MCF 10A (cell line): ENCODE data around the gene STARD13. TPM values are rescaled to one million over a fixed set of nuclear protein-coding genes. Genes with fewer than 3 reads are reported as not detected.

Experiments
- BruUV-seq: library from RNA; stranded (reverse); fragments of 400-500 nt; replicated peaks from 2 replicates; lab custom pipeline; 2021; lab: Mats Ljungman, UMichigan
- CTCF ChIA-PET: fragments of 300-600 bp; sonication (Branson Sonifier 250); formaldehyde crosslinking; extraction: SDS; loops from one replicate; lab custom pipeline; 2021; ENCODE audit warnings: antibody characterized with exemption, inconsistent platforms; lab: Yijun Ruan, JAX
- POLR2A ChIA-PET: fragments of 300-600, 350-650 bp; sonication (Branson Sonifier 250); formaldehyde crosslinking; extraction: SDS; loops from one replicate; lab custom pipeline; 2020; ENCODE audit warnings: antibody characterized with exemption, inconsistent platforms; lab: Yijun Ruan, JAX
- DNase-seq: peaks from one replicate; pipeline ENCODE4 v3.0.0-alpha.2; 2018; ENCODE audit not compliant: unreplicated experiment
- H3K27ac Mint-ChIP-seq: one replicate; pipeline ENCODE4 v1.8.0; 2022; ENCODE audit warnings: mild to moderate bottlenecking, low read depth, mixed read lengths; ENCODE audit not compliant: unreplicated experiment
- H3K27me3 Mint-ChIP-seq: one replicate; pipeline ENCODE4 v1.8.0; 2022; ENCODE audit warnings: mixed read lengths; ENCODE audit not compliant: insufficient read depth, unreplicated experiment
- H3K36me3 Mint-ChIP-seq: one replicate; pipeline ENCODE4 v1.8.0; 2022; ENCODE audit warnings: mild to moderate bottlenecking, moderate library complexity, mixed read lengths; ENCODE audit not compliant: insufficient read depth, unreplicated experiment
- H3K4me1 Mint-ChIP-seq: one replicate; pipeline ENCODE4 v1.8.0; 2022; ENCODE audit warnings: mixed read lengths; ENCODE audit not compliant: insufficient read depth, unreplicated experiment
- H3K4me3 Mint-ChIP-seq: one replicate; pipeline ENCODE4 v1.8.0; 2022; ENCODE audit warnings: mild to moderate bottlenecking, moderate library complexity, mixed read lengths; ENCODE audit not compliant: unreplicated experiment
- H3K9me3 Mint-ChIP-seq: one replicate; pipeline ENCODE4 v1.8.0; 2022; ENCODE audit warnings: mixed read lengths; ENCODE audit not compliant: unreplicated experiment
- intact Hi-C: fragments of 100-400 bp; cut with micrococcal nuclease; formaldehyde crosslinking; loops from 2 replicates; pipeline ENCODE4 v1.14.1; 2022
- total RNA-seq: library from RNA; stranded (reverse); gene quantifications from 2 replicates; pipeline ENCODE4 v1.2.3, GENCODE V29; 2022
- TF ChIP-seq, protein P1 (sequence below): fragments of 200-600 bp; IDR thresholded peaks from one replicate; pipeline ENCODE4 v1.8.0; 2022; ENCODE audit warnings: antibody characterized with exemption, mild to moderate bottlenecking; ENCODE audit not compliant: unreplicated experiment

STARD13 gene
- total RNA-seq, 1 experiment from 2014 or later, result 31.9 TPM

DNA sequence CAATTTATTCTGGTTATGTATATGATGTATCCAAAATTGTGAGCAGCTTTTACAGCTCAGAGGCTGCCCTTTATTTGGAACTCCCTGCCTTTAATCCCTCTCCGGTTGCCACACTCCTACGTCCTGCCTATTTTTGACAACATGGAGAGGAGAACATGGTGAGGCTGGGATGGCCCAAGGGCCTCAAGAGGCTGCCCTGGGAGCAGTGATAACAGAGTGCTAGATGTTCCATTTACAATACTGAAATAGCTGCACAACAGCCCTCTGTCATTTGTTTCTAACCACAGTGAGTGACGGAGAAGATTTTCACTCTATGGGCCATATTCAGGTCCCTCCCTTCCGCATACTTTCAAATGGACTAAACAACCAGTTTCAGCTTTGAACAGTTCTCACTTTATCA is 33.4 kb downstream of the STARD13 start:
- Mint-ChIP-seq H3K4me3 (no peak overlapping the region), H3K4me1 (peaks cover 36% of the 10 kb centered on the region), H3K9me3 (no peaks in the 10 kb centered on the region), H3K27ac (peak overlapping the region; percentile 76), H3K27me3 (no peaks in the 10 kb centered on the region), H3K36me3 (peaks cover 39% of the 10 kb centered on the region)
- DNase-seq, result no peak
- no TSS peak for BruUV-seq
- CTCF ChIA-PET, result interaction anchor here (0.5 to 1.4 kb wide), 5 partner anchors 9 to 384 kb away, joined by 3 to 5 read pairs (median 3); no protein-coding TSS in a partner anchor
- intact Hi-C loops, result no loop called here
- TF ChIP-seq, protein P1, sequence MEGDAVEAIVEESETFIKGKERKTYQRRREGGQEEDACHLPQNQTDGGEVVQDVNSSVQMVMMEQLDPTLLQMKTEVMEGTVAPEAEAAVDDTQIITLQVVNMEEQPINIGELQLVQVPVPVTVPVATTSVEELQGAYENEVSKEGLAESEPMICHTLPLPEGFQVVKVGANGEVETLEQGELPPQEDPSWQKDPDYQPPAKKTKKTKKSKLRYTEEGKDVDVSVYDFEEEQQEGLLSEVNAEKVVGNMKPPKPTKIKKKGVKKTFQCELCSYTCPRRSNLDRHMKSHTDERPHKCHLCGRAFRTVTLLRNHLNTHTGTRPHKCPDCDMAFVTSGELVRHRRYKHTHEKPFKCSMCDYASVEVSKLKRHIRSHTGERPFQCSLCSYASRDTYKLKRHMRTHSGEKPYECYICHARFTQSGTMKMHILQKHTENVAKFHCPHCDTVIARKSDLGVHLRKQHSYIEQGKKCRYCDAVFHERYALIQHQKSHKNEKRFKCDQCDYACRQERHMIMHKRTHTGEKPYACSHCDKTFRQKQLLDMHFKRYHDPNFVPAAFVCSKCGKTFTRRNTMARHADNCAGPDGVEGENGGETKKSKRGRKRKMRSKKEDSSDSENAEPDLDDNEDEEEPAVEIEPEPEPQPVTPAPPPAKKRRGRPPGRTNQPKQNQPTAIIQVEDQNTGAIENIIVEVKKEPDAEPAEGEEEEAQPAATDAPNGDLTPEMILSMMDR, result no peak
- POLR2A ChIA-PET, result interaction anchor here (1.1 to 2.2 kb wide), 8 partner anchors 9 to 44 kb away, joined by 3 to 15 read pairs (median 6); partner anchors contain the start of gene STARD13

DNA sequence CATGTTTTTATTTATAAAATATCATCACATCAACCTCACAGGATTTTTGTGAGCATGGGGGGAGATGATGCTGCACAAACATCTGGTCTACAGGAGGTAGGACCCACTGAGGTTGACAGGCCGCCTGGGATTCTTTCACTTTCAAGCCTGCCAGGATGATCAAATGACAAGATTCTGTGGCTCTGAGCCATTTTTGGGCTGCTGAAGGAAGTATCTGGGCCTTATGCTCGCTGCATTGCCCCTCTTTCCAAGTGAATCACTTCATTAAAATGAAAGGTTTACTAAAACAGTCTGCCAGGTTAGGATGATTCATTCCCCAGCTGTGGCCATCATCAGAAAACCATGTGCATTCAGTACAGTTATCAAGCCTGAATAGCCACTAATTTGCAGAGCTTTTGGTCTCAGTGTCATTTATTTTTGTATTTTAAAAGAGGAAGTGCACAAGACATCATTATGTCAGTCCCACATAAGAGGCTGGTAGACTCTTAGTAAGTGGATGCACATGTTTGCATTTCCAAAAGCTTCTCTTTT is 34.4 kb downstream of the STARD13 start:
- Mint-ChIP-seq H3K4me3 (no peak overlapping the region), H3K9me3 (no peaks in the 10 kb centered on the region), H3K36me3 (peaks cover 40% of the 10 kb centered on the region), H3K27ac (peak overlapping the region; percentile 76), H3K4me1 (peaks cover 43% of the 10 kb centered on the region), H3K27me3 (no peaks in the 10 kb centered on the region)
- intact Hi-C loops, result no loop called here
- POLR2A ChIA-PET, result interaction anchor here (0.6 to 2.2 kb wide), 13 partner anchors 10 to 513 kb away, joined by 3 to 15 read pairs (median 4); partner anchors contain the start of gene STARD13
- DNase-seq, result peak; percentile 88
- TF ChIP-seq, protein P1, result no peak
- CTCF ChIA-PET, result interaction anchor here (0.5 to 1.6 kb wide), 7 partner anchors 9 to 385 kb away, joined by 3 to 5 read pairs (median 4); no protein-coding TSS in a partner anchor
- no TSS peak for BruUV-seq

DNA sequence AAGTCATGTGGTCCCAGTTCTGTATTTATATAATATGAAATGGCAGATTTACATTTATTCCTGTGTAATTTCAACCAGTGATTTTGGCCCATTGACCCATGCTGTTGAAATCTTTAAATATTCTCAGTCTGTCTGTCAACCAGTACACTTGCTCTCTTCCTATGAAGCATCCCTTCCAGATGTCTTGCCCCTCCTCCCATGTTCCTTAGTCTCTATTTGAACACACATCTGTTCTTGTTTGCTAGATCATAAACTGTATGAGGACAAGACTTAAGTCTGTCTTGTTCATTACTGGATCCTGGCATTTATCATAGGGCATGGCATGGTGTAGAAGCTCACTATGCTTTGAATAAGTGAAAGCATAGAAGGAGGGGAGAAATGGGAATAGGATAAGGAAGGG is 34.9 kb downstream of the STARD13 start:
- intact Hi-C loops, result no loop called here

DNA sequence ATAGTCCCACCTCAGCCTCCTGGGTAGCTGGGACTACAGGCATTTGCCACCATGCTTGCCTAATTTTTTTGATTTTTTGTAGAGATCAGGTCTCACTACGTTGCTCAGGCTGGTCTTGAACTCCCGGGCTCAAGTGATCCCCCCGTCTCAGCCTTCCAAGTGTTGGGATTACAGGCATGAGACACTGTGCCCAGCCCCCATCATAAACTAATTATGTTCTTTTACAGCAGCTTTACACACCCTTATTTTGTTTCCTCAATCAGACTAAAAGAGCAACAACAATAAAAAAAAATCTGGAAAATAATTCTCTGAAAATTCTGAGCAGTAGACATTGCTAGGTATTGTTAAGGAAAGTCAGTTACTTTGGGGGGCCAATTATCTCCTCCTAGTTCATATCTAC is 35.7 kb downstream of the STARD13 start:
- CTCF ChIA-PET, result no interaction called here
- H3K27ac Mint-ChIP-seq, result peak overlapping the region; percentile 50

More for the DNA sequence above, 34.9 kb downstream of the STARD13 start:
- Mint-ChIP-seq H3K4me1 (peaks cover 43% of the 10 kb centered on the region), H3K27me3 (no peaks in the 10 kb centered on the region), H3K27ac (peak overlapping the region; percentile 50), H3K36me3 (peaks cover 42% of the 10 kb centered on the region), H3K4me3 (no peak overlapping the region), H3K9me3 (no peaks in the 10 kb centered on the region)
- CTCF ChIA-PET, result interaction anchor here (1.3 to 1.6 kb wide), 2 partner anchors 15 to 20 kb away, joined by 4 read pairs; no protein-coding TSS in a partner anchor
- TF ChIP-seq, protein P1, result no peak
- no peak for DNase-seq
- no TSS peak for BruUV-seq
- POLR2A ChIA-PET, result interaction anchor here (1.0 to 2.2 kb wide), 5 partner anchors 10 to 34 kb away, joined by 5 to 15 read pairs (median 7); partner anchors contain the start of gene STARD13

More for the DNA sequence above, 35.7 kb downstream of the STARD13 start:
- Mint-ChIP-seq H3K4me1 (peaks cover 37% of the 10 kb centered on the region), H3K27me3 (no peaks in the 10 kb centered on the region), H3K4me3 (no peak overlapping the region), H3K36me3 (peaks cover 37% of the 10 kb centered on the region), H3K9me3 (no peaks in the 10 kb centered on the region)
- no peak for DNase-seq
- intact Hi-C loops, result no loop called here
- no TSS peak for BruUV-seq
- TF ChIP-seq, protein P1, result no peak
- POLR2A ChIA-PET, result interaction anchor here (0.7 to 1.0 kb wide), 2 partner anchors 10 to 12 kb away, joined by 3 to 5 read pairs; no protein-coding TSS in a partner anchor
